AG10803 (cell line): ENCODE measurements around the gene SYNE1.

Experiments used
- DNase-seq: peaks from one replicate; pipeline ENCODE4 v3.0.0; 2010; ENCODE audit warnings: low read depth
- H3K4me3 ChIP-seq: 2 replicates; pipeline ENCODE4 v1.5.1; 2011; ENCODE audit warnings: mild to moderate bottlenecking, low read length, control low read depth
- TF ChIP-seq, protein P1 (sequence below): conservative IDR thresholded peaks from 2 replicates; pipeline ENCODE4 v1.5.1; 2011; ENCODE audit warnings: mild to moderate bottlenecking, low read length, control low read depth, inconsistent platforms

SYNE1 gene

DNA sequence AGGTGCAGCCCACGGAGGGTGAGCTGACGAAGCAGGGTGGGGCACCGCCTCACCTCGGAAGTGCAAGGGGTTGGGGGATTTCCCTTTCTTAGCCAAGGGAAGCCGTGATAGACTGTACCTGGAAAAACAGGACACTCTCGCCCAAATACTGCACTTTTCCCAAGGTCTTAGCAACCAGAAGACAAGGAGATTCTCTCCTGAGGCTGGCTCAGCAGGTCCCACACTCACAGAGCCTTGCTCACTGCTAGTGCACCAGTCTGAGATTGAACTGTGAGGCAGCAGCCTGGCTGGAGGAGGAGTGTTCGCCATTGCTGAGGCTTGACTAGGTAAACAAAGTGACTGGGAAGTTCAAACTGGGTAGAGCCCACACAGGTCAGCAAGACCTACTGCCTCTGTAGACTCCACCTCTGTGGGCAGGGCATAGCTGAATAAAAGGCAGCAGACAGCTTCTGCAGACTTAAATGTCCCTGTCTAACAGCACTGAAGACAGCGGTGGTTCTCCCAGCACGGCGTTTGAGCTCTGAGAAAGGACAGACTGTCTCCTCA is 28.0 kb downstream of the SYNE1 start:
- H3K4me3 ChIP-seq = no peak overlapping the region
- TF ChIP-seq, protein P1, sequence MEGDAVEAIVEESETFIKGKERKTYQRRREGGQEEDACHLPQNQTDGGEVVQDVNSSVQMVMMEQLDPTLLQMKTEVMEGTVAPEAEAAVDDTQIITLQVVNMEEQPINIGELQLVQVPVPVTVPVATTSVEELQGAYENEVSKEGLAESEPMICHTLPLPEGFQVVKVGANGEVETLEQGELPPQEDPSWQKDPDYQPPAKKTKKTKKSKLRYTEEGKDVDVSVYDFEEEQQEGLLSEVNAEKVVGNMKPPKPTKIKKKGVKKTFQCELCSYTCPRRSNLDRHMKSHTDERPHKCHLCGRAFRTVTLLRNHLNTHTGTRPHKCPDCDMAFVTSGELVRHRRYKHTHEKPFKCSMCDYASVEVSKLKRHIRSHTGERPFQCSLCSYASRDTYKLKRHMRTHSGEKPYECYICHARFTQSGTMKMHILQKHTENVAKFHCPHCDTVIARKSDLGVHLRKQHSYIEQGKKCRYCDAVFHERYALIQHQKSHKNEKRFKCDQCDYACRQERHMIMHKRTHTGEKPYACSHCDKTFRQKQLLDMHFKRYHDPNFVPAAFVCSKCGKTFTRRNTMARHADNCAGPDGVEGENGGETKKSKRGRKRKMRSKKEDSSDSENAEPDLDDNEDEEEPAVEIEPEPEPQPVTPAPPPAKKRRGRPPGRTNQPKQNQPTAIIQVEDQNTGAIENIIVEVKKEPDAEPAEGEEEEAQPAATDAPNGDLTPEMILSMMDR = no peak
- DNase-seq = no peak

DNA sequence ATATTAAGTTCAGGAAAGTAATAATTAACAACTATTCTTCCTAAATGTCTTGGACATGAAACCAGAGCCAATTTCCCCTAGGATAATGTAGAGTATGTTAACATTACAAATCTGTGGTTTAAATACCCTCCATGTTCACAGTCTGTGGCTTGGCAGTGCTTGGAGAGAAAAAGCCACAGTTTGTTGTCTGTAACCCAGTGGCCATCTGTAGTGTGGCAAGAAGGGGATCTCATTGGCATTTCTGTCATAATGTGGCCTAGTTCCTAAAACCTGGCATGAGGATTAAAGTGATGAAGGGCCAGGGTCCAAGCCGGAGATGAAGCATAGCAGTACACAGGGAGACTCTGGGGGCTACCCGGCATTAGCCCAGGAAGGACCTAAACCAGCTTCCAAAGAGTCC is 31.2 kb downstream of the SYNE1 start:
- peak; percentile 63 for DNase-seq
- TF ChIP-seq, protein P1 = no peak
- H3K4me3 ChIP-seq = no peak overlapping the region

DNA sequence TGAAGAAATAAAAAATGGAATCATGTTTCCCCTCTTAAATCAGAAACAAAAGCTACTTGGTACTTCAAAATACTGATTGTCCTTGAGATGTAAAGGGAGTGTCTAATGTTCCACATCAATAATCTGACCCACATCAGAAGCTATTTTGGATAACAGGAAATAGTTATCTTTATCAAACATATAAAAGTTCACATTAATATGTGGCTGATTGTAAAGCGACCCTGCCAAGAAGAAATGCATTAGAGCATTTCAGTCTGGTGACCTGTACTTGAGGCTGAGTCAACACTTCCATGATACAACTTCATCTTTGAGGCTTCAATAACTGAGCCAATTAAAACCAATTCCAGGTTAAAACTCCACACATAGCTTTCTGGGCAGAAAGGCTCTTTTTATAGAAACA is 31.8 kb downstream of the SYNE1 start:
- peak; percentile 35 for DNase-seq
- no peak overlapping the region for H3K4me3 ChIP-seq
- TF ChIP-seq, protein P1 = no peak

DNA sequence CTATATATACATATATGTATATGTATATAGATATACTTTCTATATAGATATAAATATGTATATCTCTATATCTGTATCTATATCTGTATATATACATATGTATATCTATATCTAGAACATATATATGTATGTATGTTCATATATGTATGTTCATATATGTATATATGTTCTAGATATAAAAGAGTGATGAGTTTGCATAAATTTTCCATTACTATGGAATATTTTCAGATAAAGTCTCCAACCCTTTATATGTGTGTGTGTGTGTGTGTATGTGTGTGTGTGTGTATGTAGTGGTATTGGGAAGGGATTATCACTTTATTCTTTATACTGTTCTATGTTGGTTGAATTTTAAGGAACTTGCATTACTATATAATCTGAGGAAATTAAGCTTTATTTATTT is 33.3 kb downstream of the SYNE1 start:
- H3K4me3 ChIP-seq = no peak overlapping the region
- DNase-seq = no peak
- TF ChIP-seq, protein P1 = no peak

DNA sequence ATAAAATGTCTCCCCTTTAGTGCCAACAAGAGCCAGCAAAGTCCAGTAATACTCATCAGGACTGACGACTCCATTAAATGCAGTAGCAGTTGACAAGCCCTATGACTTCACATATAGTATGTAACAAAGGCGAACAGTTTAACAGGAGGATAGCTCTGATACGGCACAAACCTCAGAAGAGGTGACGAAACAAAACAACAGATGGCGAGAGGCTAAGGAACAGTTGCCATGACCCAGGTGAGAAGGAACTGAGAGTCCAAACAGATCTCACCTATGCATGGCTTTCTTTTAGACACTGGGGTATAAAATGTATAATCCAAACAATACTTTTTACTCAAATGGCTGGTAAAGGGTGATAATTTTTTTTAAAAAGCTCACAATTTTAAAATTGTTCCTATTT is 37.1 kb downstream of the SYNE1 start:
- H3K4me3 ChIP-seq = no peak overlapping the region
- TF ChIP-seq, protein P1 = no peak
- no peak for DNase-seq

DNA sequence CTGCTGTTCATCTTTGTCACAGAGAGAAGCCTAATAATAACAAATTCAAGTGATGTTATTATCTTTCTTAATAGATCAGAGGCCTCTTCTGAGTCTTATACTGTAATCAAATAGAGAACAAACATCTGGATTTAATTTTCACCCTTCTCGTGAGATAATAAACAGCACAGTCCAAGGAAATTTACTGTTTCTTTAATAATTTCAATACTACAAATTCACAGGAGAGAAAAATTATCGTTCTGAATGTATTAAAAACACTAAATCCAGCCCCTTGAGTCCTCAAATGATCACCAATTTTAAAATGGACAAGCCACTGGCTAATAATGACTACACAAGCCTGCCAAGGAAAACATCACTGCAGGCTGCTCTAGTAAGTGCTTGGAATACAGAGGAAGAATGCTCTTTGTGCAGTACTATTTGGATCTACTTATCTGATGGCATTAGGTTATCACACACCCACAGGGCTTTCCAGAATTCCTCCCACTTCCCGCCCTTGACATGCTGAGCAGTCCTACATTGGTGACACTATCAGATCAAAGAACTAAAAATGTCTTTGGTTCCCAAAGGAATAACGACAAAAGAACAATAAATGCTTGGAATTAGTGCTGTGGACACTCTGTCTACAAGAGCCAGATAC is 38.1 kb downstream of the SYNE1 start:
- DNase-seq = peak; percentile 35
- TF ChIP-seq, protein P1 = no peak
- H3K4me3 ChIP-seq = no peak overlapping the region

DNA sequence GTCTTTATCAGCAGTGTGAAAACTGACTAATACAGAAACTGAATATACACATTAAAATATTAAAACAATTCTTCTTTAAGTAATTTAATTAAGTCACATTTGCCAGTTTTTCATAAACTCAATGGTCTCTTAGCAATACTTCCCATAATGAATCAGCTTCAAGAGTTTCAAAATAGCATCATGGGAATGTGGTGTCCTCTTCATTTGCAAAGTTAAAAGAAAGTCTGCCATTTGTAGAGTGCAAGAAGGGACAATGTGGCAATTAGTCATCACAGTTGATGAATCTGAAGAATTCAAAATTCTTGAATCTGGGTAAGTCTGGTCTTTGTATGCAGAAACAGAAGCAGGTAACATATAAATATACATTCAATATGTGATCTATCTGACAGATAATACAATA is 38.7 kb downstream of the SYNE1 start:
- H3K4me3 ChIP-seq = no peak overlapping the region
- TF ChIP-seq, protein P1 = no peak
- DNase-seq = peak; percentile 70
